ENCODE results near the gene ERC1.
"Not testable (repeated sequence)": the region's sequence is repeated elsewhere in the genome, so short reads cannot be mapped to it uniquely, and the experiment has no call there.

ERC1 gene

GRCh38 chr12:1131811-1132224 is 140.8 kb downstream of the ERC1 start:
- no peak for DNase-seq

GRCh38 chr12:1132311-1132710 is 141.3 kb downstream of the ERC1 start:
- DNase-seq, result no peak

- DNase-seq, result no peak
Observed at GRCh38 chr12:1138691-1139090, 147.7 kb downstream of the ERC1 start.

- not testable (repeated sequence) for DNase-seq
Observed at GRCh38 chr12:1146758-1147157, 155.7 kb downstream of the ERC1 start.

- DNase-seq, result no peak
Observed at GRCh38 chr12:1147821-1148220, 156.8 kb downstream of the ERC1 start.

- no peak for DNase-seq
Observed at GRCh38 chr12:1157046-1157445, 166.0 kb downstream of the ERC1 start.

GRCh38 chr12:1161197-1161596 is 170.2 kb downstream of the ERC1 start:
- no peak for DNase-seq

GRCh38 chr12:1162081-1162760 is 171.2 kb downstream of the ERC1 start:
- DNase-seq, result no peak

GRCh38 chr12:1167784-1168183 is 176.8 kb downstream of the ERC1 start:
- no peak for DNase-seq

- DNase-seq, result no peak
Observed at GRCh38 chr12:1170411-1170810, 179.4 kb downstream of the ERC1 start.

- DNase-seq, result peak in 1 of 2 experiments; percentile 1
Observed at GRCh38 chr12:1171657-1172408, 180.8 kb downstream of the ERC1 start.

GRCh38 chr12:1173781-1174617 is 183.0 kb downstream of the ERC1 start:
- DNase-seq, result peak in 1 of 2 experiments; percentile 3

- DNase-seq, result no peak
Observed at GRCh38 chr12:1174659-1175058, 183.6 kb downstream of the ERC1 start.

GRCh38 chr12:1176191-1176590 is 185.2 kb downstream of the ERC1 start:
- DNase-seq, result no peak

GRCh38 chr12:1179128-1179527 is 188.1 kb downstream of the ERC1 start:
- DNase-seq, result no peak

GRCh38 chr12:1182069-1182468 is 191.0 kb downstream of the ERC1 start:
- DNase-seq, result no peak

GRCh38 chr12:1184402-1184801 is 193.4 kb downstream of the ERC1 start:
- no peak for DNase-seq

GRCh38 chr12:1185460-1186182 is 194.6 kb downstream of the ERC1 start:
- DNase-seq, result no peak

- DNase-seq, result no peak
Observed at GRCh38 chr12:1186298-1186697, 195.3 kb downstream of the ERC1 start.

- no peak for DNase-seq
Observed at GRCh38 chr12:1188016-1188415, 197.0 kb downstream of the ERC1 start.

GRCh38 chr12:1189163-1189562 is 198.1 kb downstream of the ERC1 start:
- DNase-seq, result no peak

GRCh38 chr12:1195513-1195912 is 204.5 kb downstream of the ERC1 start:
- DNase-seq, result no peak

Data from SHP77 (cell line).